ENCODE measurements around the gene PTMA. TPM values are rescaled to one million over a fixed set of nuclear protein-coding genes. Genes with fewer than 3 reads are reported as not detected.

PTMA gene
- total RNA-seq, 2 experiments from 2014 or later = 1,546 to 1,586 TPM

DNA sequence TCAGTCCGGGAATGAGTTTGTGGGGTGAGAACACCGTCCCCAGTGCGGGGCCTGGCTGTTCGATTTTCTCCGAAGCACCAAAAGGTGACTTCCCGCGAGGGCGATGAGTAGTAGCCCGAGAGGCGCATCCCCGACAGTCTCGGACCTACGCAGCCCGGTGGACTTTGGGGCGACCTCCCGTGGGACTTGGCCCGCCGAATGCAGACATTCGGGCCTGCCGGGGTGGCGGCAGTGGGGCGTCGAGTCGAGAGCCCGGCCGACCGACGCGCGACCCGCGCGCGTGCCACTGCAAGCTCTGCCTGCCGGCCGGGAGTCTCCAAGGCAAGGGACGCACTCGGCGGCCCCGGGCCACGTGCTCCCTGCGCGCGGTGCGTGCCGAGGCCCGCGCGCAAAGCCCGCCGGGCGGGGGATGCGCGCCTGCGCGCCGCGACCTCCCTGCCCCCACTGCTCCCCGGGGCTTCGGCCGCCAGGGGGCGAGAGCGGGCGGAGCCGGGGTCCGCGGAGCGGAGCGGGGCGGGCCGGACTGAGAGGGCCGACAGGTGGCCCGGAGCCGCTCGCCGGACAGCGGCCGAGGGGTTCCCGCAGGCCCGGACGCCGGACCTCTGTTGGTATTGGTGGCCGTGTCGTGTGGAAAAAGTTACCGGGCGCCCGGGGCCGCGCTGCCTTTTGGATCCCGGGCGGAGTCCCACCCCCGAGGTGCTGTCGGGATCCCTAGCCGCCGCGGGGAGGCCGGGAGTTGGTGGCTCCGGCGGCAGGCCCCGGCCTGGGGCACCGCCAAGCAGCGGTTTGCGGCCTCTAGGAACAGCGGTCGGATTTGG lies 1.9 kb downstream of the PTMA start:
- intact Hi-C loops (cut with DNase I, micrococcal nuclease) = loop anchor here in 1 of 2 experiments (5.0 kb wide), 2 partner anchors 193 to 248 kb away; partner anchors contain the start of gene NCL
- H3K4me1 Mint-ChIP-seq (ENCODE audit: low read depth) = peaks cover 58% of the 10 kb centered on the region
- peaks cover 31% of the 10 kb centered on the region for H3K36me3 ChIP-seq (ENCODE audit: insufficient read depth, low read length)

DNA sequence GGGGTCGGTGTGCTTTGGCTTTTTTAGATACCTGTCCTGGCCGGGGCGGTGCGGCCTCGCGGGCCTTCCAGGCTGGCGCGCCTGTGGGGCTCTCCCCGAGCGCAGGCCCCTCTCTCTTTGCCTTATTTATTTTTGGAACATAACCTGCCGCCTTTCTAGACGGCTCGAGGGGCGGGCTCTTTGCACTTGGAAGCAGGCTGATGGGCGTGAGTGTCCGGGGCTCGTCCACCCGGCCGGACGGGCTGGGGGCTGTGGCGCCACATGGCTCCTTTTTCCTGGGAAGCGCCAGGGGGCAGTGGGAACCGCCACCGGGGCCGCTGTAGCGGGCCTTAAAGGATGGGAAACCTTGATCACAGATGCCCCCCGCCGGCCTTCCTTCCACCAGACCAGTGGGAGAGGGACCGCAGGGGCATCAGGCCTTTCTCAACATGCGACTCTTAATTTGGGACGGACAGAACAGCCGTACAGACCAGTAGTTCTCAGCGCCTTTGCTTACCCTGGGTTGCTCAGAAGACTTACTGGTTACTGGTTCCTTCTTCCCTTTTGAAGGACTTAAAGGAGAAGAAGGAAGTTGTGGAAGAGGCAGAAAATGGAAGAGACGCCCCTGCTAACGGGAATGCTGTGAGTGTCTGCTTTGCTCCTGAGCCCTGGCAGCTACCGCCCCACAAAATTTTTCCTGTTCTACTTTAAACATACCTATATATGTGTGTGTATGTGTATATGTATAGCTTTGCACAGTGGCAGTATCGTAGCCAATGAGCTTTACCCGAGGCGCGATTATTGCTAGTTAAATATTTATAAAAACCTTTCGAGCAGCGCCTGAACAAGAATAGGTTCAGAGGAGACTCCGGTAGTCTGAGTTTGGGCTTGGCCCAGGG lies 2.7 kb downstream of the PTMA start:
- H3K9me3 ChIP-seq (ENCODE audit: control insufficient read depth in 1 of 2, insufficient read depth in 1 of 2, low read length in 2 of 2) = no peaks in the 10 kb centered on the region
- no peaks in the 10 kb centered on the region for H3K27me3 ChIP-seq (ENCODE audit: control insufficient read depth in 1 of 2, insufficient read depth in 2 of 2, low read length in 2 of 2)
- peak overlapping the region; percentile 73 to 82 for H3K27ac ChIP-seq (ENCODE audit: low read depth in 1 of 2, low read length in 2 of 2)
- ChIA-PET POLR2A (interaction anchor here (1.0 to 8.7 kb wide), 6 partner anchors 24 to 98 kb away, joined by 4 to 245 read pairs (median 20); no protein-coding TSS in a partner anchor), CTCF (interaction anchor here (0.7 to 7.6 kb wide), 4 partner anchors 26 to 98 kb away, joined by 3 to 122 read pairs (median 3); no protein-coding TSS in a partner anchor)
- peak overlapping the region; percentile 95 for H3K4me3 Mint-ChIP-seq
- intact Hi-C loops (cut with DNase I, micrococcal nuclease) = loop anchor here in 1 of 2 experiments (5.0 kb wide), 1 partner anchor 194 kb away; no protein-coding TSS in a partner anchor
- TF ChIP-seq, protein P1, sequence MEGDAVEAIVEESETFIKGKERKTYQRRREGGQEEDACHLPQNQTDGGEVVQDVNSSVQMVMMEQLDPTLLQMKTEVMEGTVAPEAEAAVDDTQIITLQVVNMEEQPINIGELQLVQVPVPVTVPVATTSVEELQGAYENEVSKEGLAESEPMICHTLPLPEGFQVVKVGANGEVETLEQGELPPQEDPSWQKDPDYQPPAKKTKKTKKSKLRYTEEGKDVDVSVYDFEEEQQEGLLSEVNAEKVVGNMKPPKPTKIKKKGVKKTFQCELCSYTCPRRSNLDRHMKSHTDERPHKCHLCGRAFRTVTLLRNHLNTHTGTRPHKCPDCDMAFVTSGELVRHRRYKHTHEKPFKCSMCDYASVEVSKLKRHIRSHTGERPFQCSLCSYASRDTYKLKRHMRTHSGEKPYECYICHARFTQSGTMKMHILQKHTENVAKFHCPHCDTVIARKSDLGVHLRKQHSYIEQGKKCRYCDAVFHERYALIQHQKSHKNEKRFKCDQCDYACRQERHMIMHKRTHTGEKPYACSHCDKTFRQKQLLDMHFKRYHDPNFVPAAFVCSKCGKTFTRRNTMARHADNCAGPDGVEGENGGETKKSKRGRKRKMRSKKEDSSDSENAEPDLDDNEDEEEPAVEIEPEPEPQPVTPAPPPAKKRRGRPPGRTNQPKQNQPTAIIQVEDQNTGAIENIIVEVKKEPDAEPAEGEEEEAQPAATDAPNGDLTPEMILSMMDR (IDR thresholded peaks at IDR 0.05) = no peak
- DNase-seq (peak in 5 of 14 experiments; percentile 12 to 47 (median 24)), ATAC-seq (ENCODE audit: poor library complexity) (no peak)
- peaks cover 61% of the 10 kb centered on the region for H3K4me1 ChIP-seq (ENCODE audit: insufficient read depth, low read length)
- peak overlapping the region; percentile 75 for H3K4me3 ChIP-seq (ENCODE audit: low read length)
- peak overlapping the region; percentile 100 for H3K27ac Mint-ChIP-seq
- H3K27me3 Mint-ChIP-seq = peaks cover 9% of the 10 kb centered on the region
- peaks cover 58% of the 10 kb centered on the region for H3K4me1 Mint-ChIP-seq (ENCODE audit: low read depth)
- peaks cover 67% of the 10 kb centered on the region for H3K36me3 Mint-ChIP-seq (ENCODE audit: low read depth)
- peaks cover 31% of the 10 kb centered on the region for H3K36me3 ChIP-seq (ENCODE audit: insufficient read depth, low read length)
- no peaks in the 10 kb centered on the region for H3K9me3 Mint-ChIP-seq

More for the DNA sequence above, 1.9 kb downstream of the PTMA start:
- DNase-seq = peak; percentile 66 to 94 (median 86)
- Mint-ChIP-seq H3K4me3 (peak overlapping the region; percentile 96), H3K9me3 (no peaks in the 10 kb centered on the region), H3K36me3 (ENCODE audit: low read depth) (peaks cover 72% of the 10 kb centered on the region), H3K27ac (peak overlapping the region; percentile 100), H3K27me3 (peaks cover 9% of the 10 kb centered on the region)
- POLR2A ChIA-PET = interaction anchor here (0.8 to 8.7 kb wide), 16 partner anchors 10 to 582 kb away, joined by 3 to 245 read pairs (median 4); partner anchors contain the start of genes NCL and PDE6D
- peaks cover 64% of the 10 kb centered on the region for H3K4me1 ChIP-seq (ENCODE audit: insufficient read depth, low read length)
- TF ChIP-seq, protein P1 (IDR thresholded peaks at IDR 0.05) = peak; percentile 50
- peak overlapping the region; percentile 97 for H3K4me3 ChIP-seq (ENCODE audit: low read length)
- CTCF ChIA-PET = interaction anchor here (0.7 to 1.6 kb wide), 8 partner anchors 25 to 246 kb away, joined by 3 to 6 read pairs (median 3); partner anchors contain the start of gene NCL
- H3K27ac ChIP-seq (ENCODE audit: low read depth in 1 of 2, low read length in 2 of 2) = peak overlapping the region; percentile 82 to 97
- H3K9me3 ChIP-seq (ENCODE audit: control insufficient read depth in 1 of 2, insufficient read depth in 1 of 2, low read length in 2 of 2) = no peaks in the 10 kb centered on the region
- no peaks in the 10 kb centered on the region for H3K27me3 ChIP-seq (ENCODE audit: control insufficient read depth in 1 of 2, insufficient read depth in 2 of 2, low read length in 2 of 2)
- ATAC-seq (ENCODE audit: poor library complexity) = peak; percentile 16

Data from CD4-positive, alpha-beta T cell (primary cell).